Duodenal mucosa (tissue), 2 donors: Measurements from ENCODE around the gene OPN4.
"Not testable (repeated sequence)": the region's sequence is repeated elsewhere in the genome, so short reads cannot be mapped to it uniquely, and the experiment has no call there.

Experiments used
- H3K27ac ChIP-seq: one replicate; pipeline ENCODE4 v1.7.0; 2013; ENCODE audit warnings: low read depth, low read length
- H3K27me3 ChIP-seq, 2 donors: one replicate each; pipeline ENCODE4 v1.7.0; 2013; ENCODE audit warnings: low read length in 2 of 2, control low read depth in 1 of 2; ENCODE audit not compliant: insufficient read depth in 2 of 2, control insufficient read depth in 1 of 2
- H3K36me3 ChIP-seq, 2 donors: one replicate each; pipeline ENCODE4 v1.7.0; 2013; ENCODE audit warnings: low read length in 2 of 2, control low read depth in 1 of 2; ENCODE audit not compliant: insufficient read depth in 2 of 2, control insufficient read depth in 1 of 2
- H3K4me1 ChIP-seq, 2 donors: one replicate each; pipeline ENCODE4 v1.7.0; 2013; ENCODE audit warnings: low read length in 2 of 2, control low read depth in 1 of 2; ENCODE audit not compliant: insufficient read depth in 2 of 2, control insufficient read depth in 1 of 2
- H3K4me3 ChIP-seq, 2 donors: one replicate each; pipeline ENCODE4 v1.7.0; 2013; ENCODE audit warnings: low read length in 2 of 2, low read depth in 1 of 2
- H3K9ac ChIP-seq, 2 donors: one replicate each; pipeline ENCODE4 v1.7.0; 2013; ENCODE audit warnings: low read length in 2 of 2, low read depth in 1 of 2
- H3K9me3 ChIP-seq, 2 donors: one replicate each; pipeline ENCODE4 v1.7.0; 2013; ENCODE audit warnings: low read length in 2 of 2, control low read depth in 1 of 2; ENCODE audit not compliant: control insufficient read depth in 1 of 2

OPN4 gene

DNA sequence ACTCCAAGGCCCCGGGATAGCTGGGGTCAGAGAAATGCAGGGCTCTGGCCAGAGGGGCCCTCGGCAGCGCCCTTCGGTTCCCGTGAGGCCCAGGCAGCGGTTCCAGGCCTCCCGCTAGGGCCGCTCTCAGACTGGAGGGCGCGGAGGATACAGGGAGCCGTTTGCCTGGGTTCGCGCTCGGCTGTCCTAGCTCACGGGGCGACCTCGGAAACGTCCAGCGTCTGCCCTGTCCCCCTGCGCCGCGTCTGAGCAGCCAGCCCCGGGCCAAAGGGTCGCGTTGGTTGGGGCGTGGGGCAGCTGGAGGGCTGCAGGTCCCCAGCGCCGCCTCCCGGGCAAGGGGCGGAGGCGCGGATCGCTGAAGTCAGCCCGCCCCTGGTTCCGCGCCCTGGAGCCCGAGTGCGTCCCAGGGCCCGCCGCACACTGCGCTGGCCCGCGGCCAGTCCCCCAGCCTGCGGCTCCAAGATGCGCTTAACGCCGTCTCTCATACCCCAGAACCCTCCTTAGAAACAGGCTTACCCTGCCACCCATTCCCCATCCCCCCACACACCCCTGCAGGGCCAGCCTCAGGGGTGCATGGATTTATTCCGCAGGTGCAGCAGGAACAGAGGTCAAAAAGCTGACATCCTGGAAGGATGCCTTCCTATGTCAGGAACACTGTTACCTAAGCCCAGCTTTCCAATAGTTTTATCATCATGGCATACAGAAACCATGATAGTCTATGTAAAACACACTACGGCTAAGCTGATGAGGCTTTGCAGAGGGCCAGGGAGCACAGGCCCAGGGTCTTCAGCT lies 22.1 kb upstream of the OPN4 start:
- Histone ChIP-seq H3K9me3 (no peaks in the 10 kb centered on the region), H3K27ac (no peak overlapping the region), H3K9ac (no peak overlapping the region), H3K4me3 (peak overlapping the region; percentile 18 to 55), H3K27me3 (peaks cover 16% of the 10 kb centered on the region in 2 donors), H3K4me1 (peaks cover 6 to 9% of the 10 kb centered on the region in 2 donors), H3K36me3 (no peaks in the 10 kb centered on the region)

- no peaks in the 10 kb centered on the region for H3K9me3 ChIP-seq
- H3K4me3 ChIP-seq, result no peak overlapping the region
- no peak overlapping the region for H3K27ac ChIP-seq
- H3K4me1 ChIP-seq, result peaks cover 6 to 9% of the 10 kb centered on the region in 2 donors
- H3K27me3 ChIP-seq, result peaks cover 16% of the 10 kb centered on the region in 2 donors
- no peak overlapping the region for H3K9ac ChIP-seq
- H3K36me3 ChIP-seq, result no peaks in the 10 kb centered on the region
Observed at GRCh38 chr10:86632951-86633350, 21.4 kb upstream of the OPN4 start.

GRCh38 chr10:86635402-86635801 lies 18.9 kb upstream of the OPN4 start:
- no peaks in the 10 kb centered on the region for H3K9me3 ChIP-seq

DNA sequence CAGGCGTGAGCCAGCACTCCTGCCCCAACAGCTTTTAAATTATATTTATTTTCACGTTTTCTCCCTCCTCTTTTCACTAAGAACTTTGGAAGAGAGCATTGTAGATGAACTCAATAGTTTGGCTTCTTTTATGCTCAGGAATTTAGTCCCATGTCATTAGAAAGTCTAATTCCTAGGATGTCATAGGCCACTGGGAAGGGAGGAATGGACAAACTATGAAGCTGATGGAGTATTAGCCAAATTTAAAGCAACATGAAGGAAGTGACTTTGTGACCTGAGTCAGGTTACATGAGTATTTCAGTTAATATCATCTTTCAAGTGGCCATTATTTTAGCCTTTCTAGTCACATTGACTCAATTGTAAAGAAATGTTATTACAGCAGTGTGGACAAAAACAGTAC lies 18.0 kb upstream of the OPN4 start:
- H3K4me3 ChIP-seq, result no peak overlapping the region

More at GRCh38 chr10:86635402-86635801, 18.9 kb upstream of the OPN4 start:
- H3K36me3 ChIP-seq, result no peaks in the 10 kb centered on the region
- no peak overlapping the region for H3K27ac ChIP-seq
- H3K4me1 ChIP-seq, result peaks cover 6 to 9% of the 10 kb centered on the region in 2 donors
- H3K4me3 ChIP-seq, result no peak overlapping the region
- H3K27me3 ChIP-seq, result peaks cover 16% of the 10 kb centered on the region in 2 donors
- H3K9ac ChIP-seq, result no peak overlapping the region

GRCh38 chr10:86642021-86642420 lies 12.3 kb upstream of the OPN4 start:
- Histone ChIP-seq H3K9me3 (no peaks in the 10 kb centered on the region), H3K27me3 (no peaks in the 10 kb centered on the region), H3K9ac (no peak overlapping the region), H3K4me3 (no peak overlapping the region), H3K27ac (no peak overlapping the region), H3K36me3 (no peaks in the 10 kb centered on the region), H3K4me1 (peaks cover 0 to 5% of the 10 kb centered on the region in 2 donors)

More for the DNA sequence above, 18.0 kb upstream of the OPN4 start:
- peaks cover 6 to 9% of the 10 kb centered on the region in 2 donors for H3K4me1 ChIP-seq
- no peak overlapping the region for H3K9ac ChIP-seq
- peaks cover 16% of the 10 kb centered on the region in 2 donors for H3K27me3 ChIP-seq
- no peaks in the 10 kb centered on the region for H3K36me3 ChIP-seq
- no peaks in the 10 kb centered on the region for H3K9me3 ChIP-seq
- H3K27ac ChIP-seq, result no peak overlapping the region

DNA sequence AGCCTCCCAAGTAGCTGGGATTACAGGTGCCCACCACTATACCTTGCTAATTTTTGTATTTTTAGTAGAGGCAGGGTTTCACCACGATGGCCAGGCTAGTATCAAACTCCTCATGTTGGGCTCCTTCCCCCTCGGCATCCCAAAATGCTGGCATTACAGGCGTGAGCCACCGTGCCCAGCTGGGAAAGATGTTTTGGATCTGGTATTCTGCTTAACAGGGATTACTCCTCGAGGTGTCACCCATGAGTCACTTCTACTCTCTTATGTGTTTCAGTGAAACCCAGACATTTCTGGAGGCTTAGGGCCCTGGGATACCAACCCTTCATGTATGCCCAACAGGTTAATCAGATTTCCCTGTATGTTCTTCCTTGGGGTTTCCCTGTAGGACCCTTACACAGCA lies 11.8 kb upstream of the OPN4 start:
- Histone ChIP-seq H3K9me3 (no peaks in the 10 kb centered on the region), H3K9ac (no peak overlapping the region), H3K4me1 (peaks cover 0 to 5% of the 10 kb centered on the region in 2 donors), H3K4me3 (no peak overlapping the region), H3K36me3 (no peaks in the 10 kb centered on the region), H3K27ac (no peak overlapping the region), H3K27me3 (no peaks in the 10 kb centered on the region)

- Histone ChIP-seq H3K4me1 (peaks cover 4 to 7% of the 10 kb centered on the region in 2 donors), H3K9me3 (no peaks in the 10 kb centered on the region), H3K4me3 (no peak overlapping the region), H3K27me3 (no peaks in the 10 kb centered on the region), H3K36me3 (no peaks in the 10 kb centered on the region), H3K9ac (no peak overlapping the region), H3K27ac (no peak overlapping the region)
Observed at GRCh38 chr10:86644152-86644793, 10.1 kb upstream of the OPN4 start.

DNA sequence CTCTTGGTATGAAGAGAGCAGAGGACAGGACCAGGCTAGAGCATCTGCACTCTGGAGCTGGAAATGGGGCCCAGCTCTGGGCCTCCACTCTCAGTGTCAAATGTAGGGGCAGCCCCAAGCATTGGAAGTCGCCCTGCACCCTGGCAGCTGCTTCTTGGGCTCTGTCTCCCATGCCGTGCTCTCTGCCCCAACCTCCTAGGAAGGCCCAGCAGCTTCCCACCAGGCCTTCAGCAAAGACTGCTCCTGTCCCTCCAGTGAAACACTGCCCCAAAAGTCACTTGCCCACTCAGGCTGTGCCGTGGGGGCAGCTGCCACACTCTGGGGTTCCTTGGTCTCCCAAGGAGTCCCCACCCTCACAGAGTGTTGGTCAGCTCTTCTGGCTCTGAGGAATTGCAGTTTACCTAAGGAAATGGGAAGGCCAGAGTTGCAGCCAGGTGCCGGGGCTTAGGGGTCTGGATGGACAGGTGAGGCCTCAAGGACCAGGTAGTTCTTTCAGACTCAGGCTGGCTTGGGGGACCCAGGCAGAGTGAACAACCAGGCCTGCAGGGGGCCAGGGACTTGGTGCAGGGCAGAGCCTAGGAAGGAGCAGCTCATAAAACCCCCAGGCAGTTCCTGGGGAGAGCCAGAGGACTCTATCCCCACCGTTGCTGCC lies 9.4 kb upstream of the OPN4 start:
- no peak overlapping the region for H3K9ac ChIP-seq
- peaks cover 8 to 11% of the 10 kb centered on the region in 2 donors for H3K4me1 ChIP-seq
- no peaks in the 10 kb centered on the region for H3K27me3 ChIP-seq
- no peaks in the 10 kb centered on the region for H3K36me3 ChIP-seq
- H3K27ac ChIP-seq, result no peak overlapping the region
- H3K4me3 ChIP-seq, result no peak overlapping the region
- no peaks in the 10 kb centered on the region for H3K9me3 ChIP-seq

DNA sequence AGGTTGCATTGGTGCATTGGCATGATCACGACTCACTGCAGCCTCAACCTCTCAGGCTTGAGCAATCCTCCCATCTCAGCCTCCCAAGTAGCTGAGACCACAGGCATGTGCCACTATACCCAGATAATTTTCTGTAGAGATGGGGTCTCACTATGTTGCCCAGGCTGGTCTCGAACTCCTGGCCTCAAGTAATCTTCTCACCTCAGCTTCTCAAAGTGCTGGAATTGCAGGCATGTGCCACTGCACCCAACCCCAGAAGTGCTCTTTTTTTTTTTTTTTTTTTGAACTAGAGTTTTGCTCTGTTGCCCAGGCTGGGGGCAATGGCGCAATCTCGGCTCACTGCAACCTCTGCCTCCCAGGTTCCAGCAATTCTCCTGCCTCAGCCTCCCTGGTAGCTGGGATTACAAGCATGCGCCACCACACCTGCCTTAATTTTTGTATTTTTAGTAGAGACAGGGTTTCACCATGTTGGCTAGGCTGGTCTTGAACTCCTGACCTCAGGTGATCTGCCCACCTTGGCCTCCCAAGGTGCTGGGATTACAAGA lies 8.7 kb upstream of the OPN4 start:
- not testable (repeated sequence) for H3K4me3 ChIP-seq, H3K9ac ChIP-seq, H3K9me3 ChIP-seq, H3K27ac ChIP-seq, H3K36me3 ChIP-seq, H3K27me3 ChIP-seq
- peaks cover 8 to 11% of the 10 kb centered on the region in 2 donors for H3K4me1 ChIP-seq

DNA sequence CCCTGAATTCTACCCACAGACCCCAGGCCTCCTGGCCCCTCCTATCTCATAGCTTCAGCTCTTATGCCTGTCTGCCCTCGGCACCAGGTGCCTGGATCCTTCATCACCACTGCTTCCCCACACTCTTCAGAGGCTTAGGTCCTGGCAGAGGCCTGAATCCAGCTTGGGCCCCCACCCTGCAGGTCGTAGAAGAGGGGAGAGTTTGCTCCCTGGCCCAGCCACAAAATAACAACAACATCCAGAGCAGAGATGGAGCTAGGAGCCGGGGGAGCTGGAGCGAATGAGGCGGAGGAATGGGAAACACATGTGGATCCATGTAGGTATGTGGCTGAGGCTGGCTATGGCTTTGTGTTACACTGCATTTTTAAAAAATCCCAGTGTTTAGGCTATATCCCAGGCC lies 7.8 kb upstream of the OPN4 start:
- Histone ChIP-seq H3K27me3 (no peaks in the 10 kb centered on the region), H3K4me1 (peaks cover 8 to 11% of the 10 kb centered on the region in 2 donors), H3K9ac (no peak overlapping the region), H3K36me3 (no peaks in the 10 kb centered on the region), H3K9me3 (no peaks in the 10 kb centered on the region), H3K4me3 (no peak overlapping the region), H3K27ac (no peak overlapping the region)
